ENCODE results near the gene C4A.
"Not testable (repeated sequence)": the region's sequence is repeated elsewhere in the genome, so short reads cannot be mapped to it uniquely, and the experiment has no call there.

C4A gene

GRCh38 chr6:32013738-32014137, 31.9 kb downstream of the C4A start:
- not testable (repeated sequence) for H3K9me3 Mint-ChIP-seq; H3K4me3 Mint-ChIP-seq; H3K4me1 Mint-ChIP-seq; H3K27me3 Mint-ChIP-seq; H3K27ac Mint-ChIP-seq; H3K36me3 Mint-ChIP-seq (ENCODE audit: low read depth); DNase-seq; ATAC-seq

DNA sequence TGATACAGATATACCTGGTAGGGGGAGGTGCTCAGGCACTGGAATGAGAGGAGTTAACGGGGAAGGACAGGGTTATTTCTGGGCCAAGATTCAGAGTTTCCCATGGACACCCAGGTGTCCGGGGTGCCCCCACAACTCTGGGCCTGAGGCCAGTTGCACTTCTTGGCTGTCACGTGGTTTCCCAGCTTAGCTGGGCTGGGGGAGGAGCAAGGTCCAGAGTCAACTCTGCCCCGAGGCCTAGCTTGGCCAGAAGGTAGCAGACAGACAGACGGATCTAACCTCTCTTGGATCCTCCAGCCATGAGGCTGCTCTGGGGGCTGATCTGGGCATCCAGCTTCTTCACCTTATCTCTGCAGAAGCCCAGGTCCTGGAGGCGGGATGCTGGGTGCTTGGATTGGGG, 32.7 kb downstream of the C4A start, which contains the start of gene C4B:
C4B (plus strand) TSS at position 249 of the 400 bp plus-strand sequence; CDS start at position 300, 51 bp downstream.
- ATAC-seq; H3K27me3 Mint-ChIP-seq; H3K4me3 Mint-ChIP-seq; H3K9me3 Mint-ChIP-seq; H3K4me1 Mint-ChIP-seq; H3K36me3 Mint-ChIP-seq (ENCODE audit: low read depth); DNase-seq; H3K27ac Mint-ChIP-seq: not testable (repeated sequence)

- ATAC-seq; H3K4me3 Mint-ChIP-seq; H3K36me3 Mint-ChIP-seq (ENCODE audit: low read depth); H3K27me3 Mint-ChIP-seq; DNase-seq; H3K27ac Mint-ChIP-seq; H3K9me3 Mint-ChIP-seq; H3K4me1 Mint-ChIP-seq: not testable (repeated sequence)
Measured at GRCh38 chr6:32022100-32022499, 40.2 kb downstream of the C4A start.

DNA sequence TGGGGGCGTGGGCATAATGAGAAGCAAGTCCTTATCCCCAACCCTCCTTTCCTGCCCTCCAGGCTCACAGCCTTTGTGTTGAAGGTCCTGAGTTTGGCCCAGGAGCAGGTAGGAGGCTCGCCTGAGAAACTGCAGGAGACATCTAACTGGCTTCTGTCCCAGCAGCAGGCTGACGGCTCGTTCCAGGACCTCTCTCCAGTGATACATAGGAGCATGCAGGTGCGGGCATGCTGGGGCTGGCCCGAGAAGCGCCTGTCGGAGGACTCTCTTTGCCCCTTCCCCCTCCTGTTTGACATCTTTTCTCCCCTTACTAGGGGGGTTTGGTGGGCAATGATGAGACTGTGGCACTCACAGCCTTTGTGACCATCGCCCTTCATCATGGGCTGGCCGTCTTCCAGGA, 46.8 kb downstream of the C4A start:
- H3K4me3 Mint-ChIP-seq; DNase-seq; H3K27me3 Mint-ChIP-seq; H3K9me3 Mint-ChIP-seq; H3K36me3 Mint-ChIP-seq (ENCODE audit: low read depth); H3K27ac Mint-ChIP-seq; H3K4me1 Mint-ChIP-seq; ATAC-seq: not testable (repeated sequence)

- not testable (repeated sequence) for H3K27me3 Mint-ChIP-seq; H3K36me3 Mint-ChIP-seq (ENCODE audit: low read depth); H3K9me3 Mint-ChIP-seq; H3K4me3 Mint-ChIP-seq; DNase-seq; H3K4me1 Mint-ChIP-seq; ATAC-seq; H3K27ac Mint-ChIP-seq
Measured at GRCh38 chr6:32029553-32029952, 47.7 kb downstream of the C4A start.

DNA sequence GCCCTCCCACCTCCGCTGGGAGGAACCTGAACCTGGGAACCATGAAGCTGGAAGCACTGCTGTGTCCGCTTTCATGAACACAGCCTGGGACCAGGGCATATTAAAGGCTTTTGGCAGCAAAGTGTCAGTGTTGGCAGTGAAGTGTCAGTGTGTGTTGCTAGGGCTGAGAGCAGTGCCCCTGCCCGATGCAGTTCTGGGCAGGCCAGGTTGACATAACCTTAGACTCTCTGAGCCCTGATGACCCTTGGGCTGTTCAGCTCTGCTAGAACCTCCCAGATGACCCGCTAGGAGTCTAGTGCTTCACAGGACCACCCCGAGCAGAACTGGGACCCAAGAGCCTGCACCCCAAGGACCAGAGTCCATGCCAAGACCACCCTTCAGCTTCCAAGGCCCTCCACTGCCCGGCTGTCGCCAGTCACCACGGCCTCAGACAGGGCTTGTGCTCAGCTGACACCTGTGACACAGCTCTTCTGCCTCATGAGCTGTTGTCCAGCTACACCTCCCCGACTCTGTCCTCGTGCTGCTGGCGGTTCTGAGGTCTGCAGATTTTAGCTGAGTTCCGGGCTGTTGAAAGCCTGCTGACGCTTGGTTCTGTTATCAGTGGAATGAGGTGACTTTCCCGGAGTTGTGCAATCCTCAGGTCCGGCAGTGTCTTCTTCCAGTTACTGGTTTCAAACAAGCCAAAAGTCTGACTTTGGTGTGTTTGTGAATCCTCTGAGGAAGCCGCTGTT, 53.6 kb downstream of the C4A start:
- not testable (repeated sequence) for DNase-seq; H3K27me3 Mint-ChIP-seq; H3K4me1 Mint-ChIP-seq; H3K4me3 Mint-ChIP-seq; H3K27ac Mint-ChIP-seq; ATAC-seq; H3K9me3 Mint-ChIP-seq; H3K36me3 Mint-ChIP-seq (ENCODE audit: low read depth)

- H3K36me3 Mint-ChIP-seq (ENCODE audit: low read depth); ATAC-seq; H3K27ac Mint-ChIP-seq; H3K4me3 Mint-ChIP-seq; DNase-seq; H3K4me1 Mint-ChIP-seq; H3K27me3 Mint-ChIP-seq; H3K9me3 Mint-ChIP-seq: not testable (repeated sequence)
Measured at GRCh38 chr6:32037136-32037535, 55.3 kb downstream of the C4A start.

GRCh38 chr6:32037598-32038524, 56.0 kb downstream of the C4A start, which contains the start of gene CYP21A2:
Gene CYP21A2, plus strand, starts transcription at chr6:32038415. Its CDS starts 8 bp downstream, at chr6:32038423.
- not testable (repeated sequence) for H3K27me3 Mint-ChIP-seq; ATAC-seq; H3K9me3 Mint-ChIP-seq; H3K27ac Mint-ChIP-seq; H3K4me1 Mint-ChIP-seq; DNase-seq; H3K4me3 Mint-ChIP-seq; H3K36me3 Mint-ChIP-seq (ENCODE audit: low read depth)

- not testable (repeated sequence) for H3K4me1 Mint-ChIP-seq; H3K27ac Mint-ChIP-seq; DNase-seq; H3K4me3 Mint-ChIP-seq; H3K9me3 Mint-ChIP-seq; H3K36me3 Mint-ChIP-seq (ENCODE audit: low read depth); H3K27me3 Mint-ChIP-seq; ATAC-seq
Measured at GRCh38 chr6:32038878-32039277, 57.0 kb downstream of the C4A start.

DNA sequence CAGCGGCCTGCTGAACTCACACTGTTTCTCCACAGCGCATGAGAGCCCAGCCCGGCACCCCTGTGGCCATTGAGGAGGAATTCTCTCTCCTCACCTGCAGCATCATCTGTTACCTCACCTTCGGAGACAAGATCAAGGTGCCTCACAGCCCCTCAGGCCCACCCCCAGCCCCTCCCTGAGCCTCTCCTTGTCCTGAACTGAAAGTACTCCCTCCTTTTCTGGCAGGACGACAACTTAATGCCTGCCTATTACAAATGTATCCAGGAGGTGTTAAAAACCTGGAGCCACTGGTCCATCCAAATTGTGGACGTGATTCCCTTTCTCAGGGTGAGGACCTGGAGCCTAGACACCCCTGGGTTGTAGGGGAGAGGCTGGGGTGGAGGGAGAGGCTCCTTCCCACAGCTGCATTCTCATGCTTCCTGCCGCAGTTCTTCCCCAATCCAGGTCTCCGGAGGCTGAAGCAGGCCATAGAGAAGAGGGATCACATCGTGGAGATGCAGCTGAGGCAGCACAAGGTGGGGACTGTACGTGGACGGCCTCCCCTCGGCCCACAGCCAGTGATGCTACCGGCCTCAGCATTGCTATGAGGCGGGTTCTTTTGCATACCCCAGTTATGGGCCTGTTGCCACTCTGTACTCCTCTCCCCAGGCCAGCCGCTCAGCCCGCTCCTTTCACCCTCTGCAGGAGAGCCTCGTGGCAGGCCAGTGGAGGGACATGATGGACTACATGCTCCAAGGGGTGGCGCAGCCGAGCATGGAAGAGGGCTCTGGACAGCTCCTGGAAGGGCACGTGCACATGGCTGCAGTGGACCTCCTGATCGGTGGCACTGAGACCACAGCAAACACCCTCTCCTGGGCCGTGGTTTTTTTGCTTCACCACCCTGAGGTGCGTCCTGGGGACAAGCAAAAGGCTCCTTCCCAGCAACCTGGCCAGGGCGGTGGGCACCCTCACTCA, 57.7 kb downstream of the C4A start:
- not testable (repeated sequence) for DNase-seq; H3K4me3 Mint-ChIP-seq; H3K27me3 Mint-ChIP-seq; H3K36me3 Mint-ChIP-seq (ENCODE audit: low read depth); H3K27ac Mint-ChIP-seq; ATAC-seq; H3K4me1 Mint-ChIP-seq; H3K9me3 Mint-ChIP-seq

GRCh38 chr6:32040299-32041049, 58.6 kb downstream of the C4A start:
- H3K4me1 Mint-ChIP-seq; H3K9me3 Mint-ChIP-seq; H3K4me3 Mint-ChIP-seq; H3K27me3 Mint-ChIP-seq; H3K27ac Mint-ChIP-seq; H3K36me3 Mint-ChIP-seq (ENCODE audit: low read depth); ATAC-seq; DNase-seq: not testable (repeated sequence)

DNA sequence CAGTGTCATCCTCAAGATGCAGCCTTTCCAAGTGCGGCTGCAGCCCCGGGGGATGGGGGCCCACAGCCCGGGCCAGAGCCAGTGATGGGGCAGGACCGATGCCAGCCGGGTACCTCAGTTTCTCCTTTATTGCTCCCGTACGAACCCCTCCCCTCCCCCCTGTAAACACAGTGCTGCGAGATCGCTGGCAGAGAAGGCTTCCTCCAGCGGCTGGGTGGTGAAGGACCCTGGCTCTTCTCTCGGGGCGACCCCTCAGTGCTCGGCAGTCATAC, 59.1 kb downstream of the C4A start:
- H3K27me3 Mint-ChIP-seq; DNase-seq; H3K9me3 Mint-ChIP-seq; H3K27ac Mint-ChIP-seq; H3K4me1 Mint-ChIP-seq; ATAC-seq; H3K36me3 Mint-ChIP-seq (ENCODE audit: low read depth); H3K4me3 Mint-ChIP-seq: not testable (repeated sequence)

- ATAC-seq; H3K36me3 Mint-ChIP-seq (ENCODE audit: low read depth); H3K27ac Mint-ChIP-seq; H3K4me1 Mint-ChIP-seq; H3K4me3 Mint-ChIP-seq; H3K9me3 Mint-ChIP-seq; H3K27me3 Mint-ChIP-seq; DNase-seq: not testable (repeated sequence)
Measured at GRCh38 chr6:32041385-32041784, 59.5 kb downstream of the C4A start.

DNA sequence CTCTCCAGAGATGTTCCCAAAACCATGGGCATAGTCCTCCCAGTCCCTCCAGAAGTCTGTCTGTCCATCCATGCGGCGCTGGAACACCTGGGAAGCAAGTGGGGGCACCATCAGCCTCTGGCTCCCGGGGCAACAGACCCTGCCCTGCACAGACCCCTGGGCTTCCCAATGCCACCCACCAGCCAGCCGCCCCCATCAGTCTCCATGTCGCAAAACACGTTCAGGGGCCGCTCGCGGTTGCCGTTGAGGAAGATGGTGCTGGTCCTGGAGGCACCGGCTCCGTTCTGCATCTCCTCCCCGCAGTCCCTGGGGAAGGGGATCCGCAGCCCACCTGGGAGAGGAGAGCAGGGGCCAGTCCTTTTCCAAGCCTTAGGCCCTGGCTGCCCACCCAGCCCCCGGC, 60.4 kb downstream of the C4A start:
- DNase-seq; H3K36me3 Mint-ChIP-seq (ENCODE audit: low read depth); H3K4me3 Mint-ChIP-seq; H3K4me1 Mint-ChIP-seq; H3K9me3 Mint-ChIP-seq; ATAC-seq; H3K27ac Mint-ChIP-seq; H3K27me3 Mint-ChIP-seq: not testable (repeated sequence)

Measured in activated naive CD8-positive, alpha-beta T cell treated with anti-CD3 and anti-CD28 coated beads, Interleukin-2, amount 50 U/mL, for 24 hours (primary cell).